ENCODE measurements around the gene MLF2.

DNA sequence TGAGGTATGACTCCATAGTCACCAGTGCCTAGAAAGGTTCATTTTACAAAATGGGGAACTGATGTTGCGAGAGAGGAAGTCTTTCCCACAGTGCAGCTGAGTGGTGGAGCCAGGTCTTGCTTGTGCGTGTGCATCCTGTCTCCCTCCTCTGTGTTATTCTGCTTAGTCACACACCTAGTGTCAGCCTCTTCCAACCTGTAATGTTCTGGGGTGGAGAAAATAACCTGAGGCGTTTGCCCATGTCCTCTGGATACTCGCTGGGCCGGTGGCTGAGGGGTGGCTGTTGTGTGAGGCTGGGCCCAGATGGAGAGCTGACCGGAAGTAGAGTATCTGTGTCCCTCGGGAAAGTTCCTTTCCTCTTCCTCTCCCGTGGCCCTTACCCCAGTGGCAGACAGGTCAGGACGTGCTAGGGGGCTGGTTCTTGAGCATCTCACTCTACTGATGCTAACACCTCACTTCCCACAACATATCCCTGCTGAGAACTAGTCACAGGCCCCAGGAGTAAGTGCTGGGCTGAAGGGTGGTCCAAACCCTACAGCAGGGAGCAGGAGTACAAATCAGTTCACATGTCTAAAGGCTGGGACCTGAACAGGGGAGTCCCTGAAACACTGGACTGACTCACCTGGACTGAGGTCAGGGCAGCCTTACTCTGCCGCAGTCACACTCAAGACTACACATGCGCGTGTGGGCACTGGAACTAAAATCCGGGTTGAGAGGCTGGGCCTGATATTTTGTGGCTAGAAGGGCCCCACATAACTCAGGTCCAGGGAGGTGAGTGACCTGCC is 7.0 kb downstream of the MLF2 start:
- TF ChIP-seq RBBP5 (conservative IDR thresholded peaks at IDR 0.05) (no peak), CREB1 (IDR thresholded peaks at IDR 0.05; ENCODE audit: low read depth) (0 out of 2 replicates have a peak, but pooled peaks have one; percentile 11), FOXK2 (IDR thresholded peaks at IDR 0.05) (no peak), JUND (IDR thresholded peaks at IDR 0.05; ENCODE audit: low read depth, low read length) (no peak), HDAC2 (IDR thresholded peaks at IDR 0.05) (no peak), EZH2 (IDR thresholded peaks at IDR 0.05; ENCODE audit: borderline replicate concordance, control insufficient read depth, low read depth, low read length) (no peak)
- TF ChIP-seq, protein P1, sequence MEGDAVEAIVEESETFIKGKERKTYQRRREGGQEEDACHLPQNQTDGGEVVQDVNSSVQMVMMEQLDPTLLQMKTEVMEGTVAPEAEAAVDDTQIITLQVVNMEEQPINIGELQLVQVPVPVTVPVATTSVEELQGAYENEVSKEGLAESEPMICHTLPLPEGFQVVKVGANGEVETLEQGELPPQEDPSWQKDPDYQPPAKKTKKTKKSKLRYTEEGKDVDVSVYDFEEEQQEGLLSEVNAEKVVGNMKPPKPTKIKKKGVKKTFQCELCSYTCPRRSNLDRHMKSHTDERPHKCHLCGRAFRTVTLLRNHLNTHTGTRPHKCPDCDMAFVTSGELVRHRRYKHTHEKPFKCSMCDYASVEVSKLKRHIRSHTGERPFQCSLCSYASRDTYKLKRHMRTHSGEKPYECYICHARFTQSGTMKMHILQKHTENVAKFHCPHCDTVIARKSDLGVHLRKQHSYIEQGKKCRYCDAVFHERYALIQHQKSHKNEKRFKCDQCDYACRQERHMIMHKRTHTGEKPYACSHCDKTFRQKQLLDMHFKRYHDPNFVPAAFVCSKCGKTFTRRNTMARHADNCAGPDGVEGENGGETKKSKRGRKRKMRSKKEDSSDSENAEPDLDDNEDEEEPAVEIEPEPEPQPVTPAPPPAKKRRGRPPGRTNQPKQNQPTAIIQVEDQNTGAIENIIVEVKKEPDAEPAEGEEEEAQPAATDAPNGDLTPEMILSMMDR (IDR thresholded peaks at IDR 0.05 in 2 of 3, conservative IDR thresholded peaks at IDR 0.05 in 1 of 3; ENCODE audit: control insufficient read depth in 2 of 3, extremely low read depth in 1 of 3, insufficient read depth in 1 of 3, low read depth in 3 of 3, low read length in 3 of 3) = no peak

Measured in GM12878 (cell line).